SK-N-SH (cell line): ENCODE measurements around the gene SPINT1. TPM values are rescaled to one million over a fixed set of nuclear protein-coding genes. Genes with fewer than 3 reads are reported as not detected.

ENCODE experiments used
- CTCF ChIA-PET: fragments of 300-600, 350-600 bp; formaldehyde crosslinking; extraction: SDS; loops from one replicate; lab custom pipeline; 2021; lab: Yijun Ruan, JAX
- POLR2A ChIA-PET: fragments of 350-600 bp; sonication (Branson Sonifier 250); formaldehyde crosslinking; extraction: SDS; loops from one replicate; lab custom pipeline; 2020; ENCODE audit warnings: antibody characterized with exemption, inconsistent platforms; lab: Yijun Ruan, JAX
- DNase-seq: peaks from one replicate; pipeline ENCODE4 v3.0.0; 2012
- H2AFZ ChIP-seq: fragments of 200-600 bp; sonication (generic); 2 replicates; pipeline ENCODE4 v1.8.1; 2016; ENCODE audit warnings: antibody characterized with exemption, mild to moderate bottlenecking, low read depth
- H3F3A ChIP-seq: fragments of 200-600 bp; sonication (generic); replicated peaks from 2 replicates; pipeline ENCODE3; 2016; ENCODE audit warnings: antibody characterized with exemption, mild to moderate bottlenecking; ENCODE audit not compliant: insufficient read depth
- H3K27ac ChIP-seq, 2 experiments: fragments of 200-500 bp in 1 of 2; fragments of 200-600 bp in 1 of 2; sonication (Bioruptor generic) in 1 of 2; sonication (generic), shearing (Covaris generic) in 1 of 2; 2 replicates each; pipeline versions ENCODE4 v1.5.1 to v1.6.1; 2014 to 2016; ENCODE audit warnings: low read depth in 2 of 2, inconsistent platforms in 1 of 2, low read length in 1 of 2, mild to moderate bottlenecking in 1 of 2, mixed read lengths in 1 of 2
- H3K27me3 ChIP-seq: fragments of 200-600 bp; sonication (generic), shearing (Covaris generic); 2 replicates; pipeline ENCODE4 v1.6.1; 2016; ENCODE audit warnings: mixed run types; ENCODE audit not compliant: insufficient read depth
- H3K36me3 ChIP-seq, 2 experiments: fragments of 200-500 bp in 1 of 2; fragments of 200-600 bp in 1 of 2; sonication (Bioruptor generic) in 1 of 2; sonication (generic) in 1 of 2; replicated peaks in 1 of 2; 2 replicates each; pipeline versions ENCODE3 to v1.5.1; 2014 to 2016; ENCODE audit warnings: low read length in 1 of 2, mild to moderate bottlenecking in 1 of 2; ENCODE audit not compliant: insufficient read depth in 2 of 2, control insufficient read depth in 1 of 2
- H3K4me1 ChIP-seq, 2 experiments: fragments of 200-500 bp in 1 of 2; fragments of 200-600 bp in 1 of 2; sonication (Bioruptor generic) in 1 of 2; sonication (generic), shearing (Covaris generic) in 1 of 2; 2 replicates each; pipeline versions ENCODE4 v1.5.1 to v1.6.1; 2014 to 2016; ENCODE audit warnings: low read depth in 1 of 2, low read length in 1 of 2, mixed run types in 1 of 2; ENCODE audit not compliant: insufficient read depth in 2 of 2, control insufficient read depth in 1 of 2
- H3K4me2 ChIP-seq: fragments of 200-600 bp; sonication (generic), shearing (Covaris generic); 2 replicates; pipeline ENCODE4 v1.6.1; 2017; ENCODE audit warnings: mixed run types
- H3K4me3 ChIP-seq, 2 experiments: fragments of 200-500 bp in 1 of 2; fragments of 200-600 bp in 1 of 2; sonication (Bioruptor generic) in 1 of 2; sonication (generic), shearing (Covaris generic) in 1 of 2; 2 replicates each; pipeline versions ENCODE4 v1.5.1 to v1.8.1; 2014 to 2016; ENCODE audit warnings: low read depth in 2 of 2, inconsistent platforms in 1 of 2, low read length in 1 of 2, mild to moderate bottlenecking in 1 of 2, mixed read lengths in 1 of 2, moderate library complexity in 1 of 2
- H3K79me2 ChIP-seq: fragments of 200-600 bp; sonication (generic); 2 replicates; pipeline ENCODE4 v1.8.1; 2017; ENCODE audit warnings: mild to moderate bottlenecking; ENCODE audit not compliant: insufficient read depth
- H3K9ac ChIP-seq: fragments of 200-600 bp; sonication (generic); 2 replicates; pipeline ENCODE4 v1.6.1; 2017; ENCODE audit warnings: mixed run types
- H3K9me2 ChIP-seq: fragments of 200-600 bp; sonication (generic); 2 replicates; pipeline ENCODE4 v1.6.1; 2017; ENCODE audit warnings: mixed run types
- H3K9me3 ChIP-seq: fragments of 200-600 bp; sonication (generic); 2 replicates; pipeline ENCODE4 v1.6.1; 2017; ENCODE audit warnings: mixed run types, mild to moderate bottlenecking, moderate library complexity
- H4K20me1 ChIP-seq: fragments of 200-600 bp; sonication (generic); 2 replicates; pipeline ENCODE4 v1.6.1; 2017; ENCODE audit warnings: mild to moderate bottlenecking, mixed run types; ENCODE audit not compliant: insufficient read depth
- ELF1 ChIP-seq: IDR thresholded peaks from 2 replicates; pipeline ENCODE4 v1.4.0; 2012
- EP300 ChIP-seq, 2 experiments: IDR thresholded peaks; 2 replicates each; pipeline versions ENCODE4 v1.4.0 to v1.6.1; 2012; ENCODE audit warnings: borderline replicate concordance in 1 of 2, low read depth in 1 of 2, low read length in 1 of 2
- EZH2phosphoT487 ChIP-seq: fragments of 200-600 bp; sonication (generic); IDR thresholded peaks from 2 replicates; pipeline ENCODE4 v1.6.1; 2017; ENCODE audit warnings: low read depth, mixed run types, mild to moderate bottlenecking, antibody characterized with exemption, moderate library complexity, borderline replicate concordance
- FOSL2 ChIP-seq: IDR thresholded peaks from 2 replicates; pipeline ENCODE4 v1.4.0; 2012; ENCODE audit warnings: low read depth, mild to moderate bottlenecking, moderate library complexity, borderline replicate concordance
- FOXJ3 ChIP-seq: sonication (generic); formaldehyde crosslinking; IDR thresholded peaks from 2 replicates; pipeline ENCODE4 v1.5.1; 2020; ENCODE audit warnings: mild to moderate bottlenecking, missing genetic modification reagents
- GABPA ChIP-seq: IDR thresholded peaks from 2 replicates; pipeline ENCODE4 v1.4.0; 2012; ENCODE audit warnings: low read depth, mild to moderate bottlenecking
- NRF1 ChIP-seq: IDR thresholded peaks from 2 replicates; pipeline ENCODE4 v1.6.1; 2012; ENCODE audit warnings: low read depth, mild to moderate bottlenecking, low read length
- POLR2AphosphoS5 ChIP-seq: IDR thresholded peaks from 2 replicates; pipeline ENCODE4 v1.6.1; 2012; ENCODE audit warnings: low read depth, low read length
- RFX5 ChIP-seq: IDR thresholded peaks from 2 replicates; pipeline ENCODE4 v1.6.1; 2012; ENCODE audit warnings: mild to moderate bottlenecking, improper control_type of control experiment, low read length
- SIN3A ChIP-seq: IDR thresholded peaks from 2 replicates; pipeline ENCODE4 v1.6.1; 2012; ENCODE audit warnings: low read depth, mild to moderate bottlenecking, low read length, moderate library complexity, borderline replicate concordance
- whole genome bisulfite sequencing: methylation state at CpG from one replicate; pipeline ENCODE4 v1.1.6; 2017; ENCODE audit warnings: low lambda C conversion rate; 5-methylcytosine and 5-hydroxymethylcytosine counted together
- polyA plus RNA-seq, 3 experiments: library from polyadenylated mRNA; depleted of rRNA; stranded (reverse); fragments of >200 nt; gene quantifications; 2 replicates each; pipeline ENCODE4 v1.2.3, GENCODE V29; 2012
- TF ChIP-seq, protein P1 (sequence below): fragments of 150-350 bp; IDR thresholded peaks from 2 replicates; pipeline ENCODE4 v1.6.1; 2017; ENCODE audit warnings: antibody characterized with exemption, low read length, low read depth, borderline replicate concordance
- TF ChIP-seq, protein P2 (sequence below): IDR thresholded peaks from 2 replicates; pipeline ENCODE4 v1.4.0; 2012; ENCODE audit warnings: low read depth, borderline replicate concordance
- TF ChIP-seq, protein P3 (sequence below): IDR thresholded peaks from 2 replicates; pipeline ENCODE4 v1.4.0; 2012; ENCODE audit warnings: low read depth, borderline replicate concordance
- TF ChIP-seq, protein P4 (sequence below): fragments of 150-350 bp; IDR thresholded peaks from 2 replicates; pipeline ENCODE4 v1.6.1; 2016; ENCODE audit warnings: mild to moderate bottlenecking, low read depth, low read length
- TF ChIP-seq, protein P5 (sequence below): IDR thresholded peaks from 2 replicates; pipeline ENCODE4; 2012
- TF ChIP-seq, protein P6 (sequence below): IDR thresholded peaks from 2 replicates; pipeline ENCODE4 v1.4.0; 2012; ENCODE audit warnings: low read depth
- TF ChIP-seq, protein P7 (sequence below): fragments of 200-600 bp; sonication (generic); IDR thresholded peaks from 2 replicates; pipeline ENCODE4 v1.6.1; 2017; ENCODE audit warnings: antibody characterized with exemption, mild to moderate bottlenecking, moderate library complexity

SPINT1 gene
- polyA plus RNA-seq, 1 of the 3 experiments (the other 2 are of a cell fraction), result 2.0 TPM

DNA sequence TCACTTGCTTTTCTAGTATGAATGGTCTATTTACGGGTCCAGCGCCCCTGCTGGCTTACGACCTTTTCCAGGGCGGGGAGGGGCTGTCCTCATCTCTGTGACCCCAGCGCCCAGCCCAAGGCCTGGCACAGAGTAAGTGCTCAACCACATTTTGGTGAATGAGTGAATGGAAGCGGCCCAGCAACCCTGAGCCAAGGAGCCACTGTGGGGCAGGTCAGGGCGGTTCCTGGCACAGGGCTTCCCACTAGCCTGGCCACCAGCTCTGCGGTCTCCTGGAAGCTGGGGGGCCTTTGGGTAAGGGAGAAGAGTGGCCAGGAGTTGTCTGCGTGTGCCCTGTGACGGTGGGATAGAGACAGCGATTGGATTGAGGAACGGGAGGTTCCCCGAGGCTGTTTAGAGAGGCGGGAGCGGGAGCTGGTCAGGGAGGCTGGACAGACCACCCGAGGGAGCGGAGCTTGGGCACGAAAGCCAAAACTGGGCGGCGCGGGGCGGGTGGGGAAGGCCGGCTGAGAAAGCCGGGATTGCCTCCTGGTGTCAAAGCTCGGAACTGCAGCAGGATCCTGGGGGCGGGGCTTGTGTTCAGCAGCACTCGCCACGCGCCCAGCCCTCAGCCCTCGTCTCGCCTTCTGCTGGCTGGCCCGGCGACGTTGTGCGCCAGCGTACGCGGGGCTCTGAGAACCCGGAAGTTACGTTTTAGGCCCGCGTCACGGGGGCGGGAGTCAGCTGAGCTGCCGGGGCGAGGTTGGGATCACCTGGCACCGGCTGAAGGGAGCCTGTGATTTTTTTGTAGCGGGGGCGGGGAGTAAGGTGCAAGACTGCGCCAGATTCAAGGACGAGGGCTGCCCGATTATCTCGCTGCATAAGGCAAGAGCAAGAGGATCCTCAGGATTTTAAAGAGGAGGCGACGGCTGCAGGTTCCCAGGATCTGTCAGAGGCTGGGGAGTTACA lies 50.2 kb downstream of the SPINT1 start, which contains the start of gene VPS18:
VPS18 (plus strand) TSS at position 718 of the 948 bp plus-strand sequence. CDS start 319 bp downstream, outside the sequence.
- no peaks in the 10 kb centered on the region for H3K27me3 ChIP-seq
- peak; percentile 95 for DNase-seq
- H3K4me2 ChIP-seq, result peak within 1 kb of the TSS; percentile 91
- H3K79me2 ChIP-seq, result peaks cover 31% of the 10 kb centered on the region
- POLR2A ChIA-PET, result interaction anchor here (0.5 to 1.3 kb wide), 9 partner anchors 18 to 304 kb away, joined by 3 to 9 read pairs (median 3); partner anchors contain the start of genes DNAJC17, RAD51, RHOV and ZFYVE19
- 11% methylated on average over 31 of the region's 55 CpGs for WGBS
- H4K20me1 ChIP-seq, result peaks cover 6% of the 10 kb centered on the region; the same call in 1 of the 2 replicates
- H3K4me3 ChIP-seq, result peak within 1 kb of the TSS; percentile 88 to 91
- H3K9me2 ChIP-seq, result no peaks in the 10 kb centered on the region
- peaks cover 11% of the 10 kb centered on the region for H3F3A ChIP-seq
- peaks cover 11 to 19% of the 10 kb centered on the region in 2 experiments for H3K36me3 ChIP-seq
- H3K27ac ChIP-seq, result peak within 1 kb of the TSS; percentile 51 to 85
- H3K9me3 ChIP-seq, result no peaks in the 10 kb centered on the region
- CTCF ChIA-PET, result interaction anchor here (0.6 to 23.8 kb wide), 39 partner anchors 9 to 723 kb away, joined by 3 to 675 read pairs (median 4); partner anchors contain the start of genes DLL4, PPP1R14D, RHOV and RPUSD2
- H2AFZ ChIP-seq, result peak within 1 kb of the TSS; percentile 95
- peaks cover 0 to 14% of the 10 kb centered on the region in 2 experiments; a peak in 1 of 4 replicates for H3K4me1 ChIP-seq
- H3K9ac ChIP-seq, result peak within 1 kb of the TSS; percentile 86
- TF ChIP-seq EP300 (IDR thresholded peaks at IDR 0.05; ENCODE audit: borderline replicate concordance in 1 of 2, low read depth in 1 of 2, low read length in 1 of 2) (0 out of 4 replicates have a peak, but pooled peaks of 1 of the 2 experiments have one; percentile 11), EZH2phosphoT487 (no peak), ELF1 (peak; percentile 86), RFX5 (0 out of 2 replicates have a peak, but pooled peaks have one; percentile 52), FOSL2 (no peak), GABPA (peak; percentile 78), POLR2AphosphoS5 (peak; percentile 72), FOXJ3 (CRISPR knock-in tag) (0 out of 2 replicates have a peak, but pooled peaks have one; percentile 41), SIN3A (peak; percentile 90; the same call in 1 of the 2 replicates), NRF1 (peak; percentile 50)
- TF ChIP-seq, protein P1, sequence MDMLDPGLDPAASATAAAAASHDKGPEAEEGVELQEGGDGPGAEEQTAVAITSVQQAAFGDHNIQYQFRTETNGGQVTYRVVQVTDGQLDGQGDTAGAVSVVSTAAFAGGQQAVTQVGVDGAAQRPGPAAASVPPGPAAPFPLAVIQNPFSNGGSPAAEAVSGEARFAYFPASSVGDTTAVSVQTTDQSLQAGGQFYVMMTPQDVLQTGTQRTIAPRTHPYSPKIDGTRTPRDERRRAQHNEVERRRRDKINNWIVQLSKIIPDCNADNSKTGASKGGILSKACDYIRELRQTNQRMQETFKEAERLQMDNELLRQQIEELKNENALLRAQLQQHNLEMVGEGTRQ, result peak; percentile 56; the same call in 1 of the 2 replicates
- TF ChIP-seq, protein P2, sequence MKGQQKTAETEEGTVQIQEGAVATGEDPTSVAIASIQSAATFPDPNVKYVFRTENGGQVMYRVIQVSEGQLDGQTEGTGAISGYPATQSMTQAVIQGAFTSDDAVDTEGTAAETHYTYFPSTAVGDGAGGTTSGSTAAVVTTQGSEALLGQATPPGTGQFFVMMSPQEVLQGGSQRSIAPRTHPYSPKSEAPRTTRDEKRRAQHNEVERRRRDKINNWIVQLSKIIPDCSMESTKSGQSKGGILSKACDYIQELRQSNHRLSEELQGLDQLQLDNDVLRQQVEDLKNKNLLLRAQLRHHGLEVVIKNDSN, result peak; percentile 84
- TF ChIP-seq, protein P3, sequence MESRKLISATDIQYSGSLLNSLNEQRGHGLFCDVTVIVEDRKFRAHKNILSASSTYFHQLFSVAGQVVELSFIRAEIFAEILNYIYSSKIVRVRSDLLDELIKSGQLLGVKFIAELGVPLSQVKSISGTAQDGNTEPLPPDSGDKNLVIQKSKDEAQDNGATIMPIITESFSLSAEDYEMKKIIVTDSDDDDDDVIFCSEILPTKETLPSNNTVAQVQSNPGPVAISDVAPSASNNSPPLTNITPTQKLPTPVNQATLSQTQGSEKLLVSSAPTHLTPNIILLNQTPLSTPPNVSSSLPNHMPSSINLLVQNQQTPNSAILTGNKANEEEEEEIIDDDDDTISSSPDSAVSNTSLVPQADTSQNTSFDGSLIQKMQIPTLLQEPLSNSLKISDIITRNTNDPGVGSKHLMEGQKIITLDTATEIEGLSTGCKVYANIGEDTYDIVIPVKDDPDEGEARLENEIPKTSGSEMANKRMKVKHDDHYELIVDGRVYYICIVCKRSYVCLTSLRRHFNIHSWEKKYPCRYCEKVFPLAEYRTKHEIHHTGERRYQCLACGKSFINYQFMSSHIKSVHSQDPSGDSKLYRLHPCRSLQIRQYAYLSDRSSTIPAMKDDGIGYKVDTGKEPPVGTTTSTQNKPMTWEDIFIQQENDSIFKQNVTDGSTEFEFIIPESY, result no peak
- TF ChIP-seq, protein P4, sequence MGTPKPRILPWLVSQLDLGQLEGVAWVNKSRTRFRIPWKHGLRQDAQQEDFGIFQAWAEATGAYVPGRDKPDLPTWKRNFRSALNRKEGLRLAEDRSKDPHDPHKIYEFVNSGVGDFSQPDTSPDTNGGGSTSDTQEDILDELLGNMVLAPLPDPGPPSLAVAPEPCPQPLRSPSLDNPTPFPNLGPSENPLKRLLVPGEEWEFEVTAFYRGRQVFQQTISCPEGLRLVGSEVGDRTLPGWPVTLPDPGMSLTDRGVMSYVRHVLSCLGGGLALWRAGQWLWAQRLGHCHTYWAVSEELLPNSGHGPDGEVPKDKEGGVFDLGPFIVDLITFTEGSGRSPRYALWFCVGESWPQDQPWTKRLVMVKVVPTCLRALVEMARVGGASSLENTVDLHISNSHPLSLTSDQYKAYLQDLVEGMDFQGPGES, result no peak
- TF ChIP-seq, protein P5, sequence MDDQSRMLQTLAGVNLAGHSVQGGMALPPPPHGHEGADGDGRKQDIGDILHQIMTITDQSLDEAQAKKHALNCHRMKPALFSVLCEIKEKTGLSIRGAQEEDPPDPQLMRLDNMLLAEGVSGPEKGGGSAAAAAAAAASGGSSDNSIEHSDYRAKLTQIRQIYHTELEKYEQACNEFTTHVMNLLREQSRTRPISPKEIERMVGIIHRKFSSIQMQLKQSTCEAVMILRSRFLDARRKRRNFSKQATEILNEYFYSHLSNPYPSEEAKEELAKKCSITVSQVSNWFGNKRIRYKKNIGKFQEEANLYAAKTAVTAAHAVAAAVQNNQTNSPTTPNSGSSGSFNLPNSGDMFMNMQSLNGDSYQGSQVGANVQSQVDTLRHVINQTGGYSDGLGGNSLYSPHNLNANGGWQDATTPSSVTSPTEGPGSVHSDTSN, result no peak; the same call in 1 of the 2 replicates
- TF ChIP-seq, protein P6, sequence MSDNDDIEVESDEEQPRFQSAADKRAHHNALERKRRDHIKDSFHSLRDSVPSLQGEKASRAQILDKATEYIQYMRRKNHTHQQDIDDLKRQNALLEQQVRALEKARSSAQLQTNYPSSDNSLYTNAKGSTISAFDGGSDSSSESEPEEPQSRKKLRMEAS, result peak; percentile 96
- TF ChIP-seq, protein P7, sequence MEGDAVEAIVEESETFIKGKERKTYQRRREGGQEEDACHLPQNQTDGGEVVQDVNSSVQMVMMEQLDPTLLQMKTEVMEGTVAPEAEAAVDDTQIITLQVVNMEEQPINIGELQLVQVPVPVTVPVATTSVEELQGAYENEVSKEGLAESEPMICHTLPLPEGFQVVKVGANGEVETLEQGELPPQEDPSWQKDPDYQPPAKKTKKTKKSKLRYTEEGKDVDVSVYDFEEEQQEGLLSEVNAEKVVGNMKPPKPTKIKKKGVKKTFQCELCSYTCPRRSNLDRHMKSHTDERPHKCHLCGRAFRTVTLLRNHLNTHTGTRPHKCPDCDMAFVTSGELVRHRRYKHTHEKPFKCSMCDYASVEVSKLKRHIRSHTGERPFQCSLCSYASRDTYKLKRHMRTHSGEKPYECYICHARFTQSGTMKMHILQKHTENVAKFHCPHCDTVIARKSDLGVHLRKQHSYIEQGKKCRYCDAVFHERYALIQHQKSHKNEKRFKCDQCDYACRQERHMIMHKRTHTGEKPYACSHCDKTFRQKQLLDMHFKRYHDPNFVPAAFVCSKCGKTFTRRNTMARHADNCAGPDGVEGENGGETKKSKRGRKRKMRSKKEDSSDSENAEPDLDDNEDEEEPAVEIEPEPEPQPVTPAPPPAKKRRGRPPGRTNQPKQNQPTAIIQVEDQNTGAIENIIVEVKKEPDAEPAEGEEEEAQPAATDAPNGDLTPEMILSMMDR, result peak; percentile 73
